H1 (cell line): Measurements from ENCODE around the gene DYRK1A. TPM values are rescaled to one million over a fixed set of nuclear protein-coding genes. Genes with fewer than 3 reads are reported as not detected.

Source experiments
- CTCF ChIA-PET: fragments of 300-600 bp; sonication (Branson Sonifier 250); formaldehyde crosslinking; loops from one replicate; lab custom pipeline; 2021; ENCODE audit not compliant: partially characterized antibody; lab: Charles Lee
- POLR2A ChIA-PET: fragments of 300-600 bp; sonication (Branson Sonifier 250); formaldehyde crosslinking; loops from one replicate; lab custom pipeline; 2021; ENCODE audit warnings: inconsistent platforms; ENCODE audit not compliant: partially characterized antibody; lab: Charles Lee
- DNase-seq, 2 experiments: peaks; one replicate each; pipeline versions ENCODE4 v3.0.0 to v3.0.0-alpha.2; 2010 to 2022; ENCODE audit warnings: low spot score in 2 of 2, low read depth in 1 of 2, mixed read lengths in 1 of 2
- FAIRE-seq: peaks from 2 replicates; lab custom pipeline; 2011; peaks lifted over from hg19 to GRCh38; lab: Jason Lieb, UNC
- H2AFZ ChIP-seq: 2 replicates; pipeline ENCODE4 v1.8.1; 2012; ENCODE audit warnings: low read length, inconsistent platforms
- H2AK5ac ChIP-seq: 2 replicates; pipeline ENCODE4 v1.6.1; 2013; ENCODE audit warnings: low read depth, low read length
- H2BK120ac ChIP-seq: replicated peaks from 2 replicates; pipeline ENCODE3; 2013; ENCODE audit warnings: low read depth, low read length, inconsistent platforms
- H2BK12ac ChIP-seq: 2 replicates; pipeline ENCODE4 v1.6.1; 2013; ENCODE audit warnings: low read depth, low read length
- H2BK15ac ChIP-seq: 2 replicates; pipeline ENCODE4 v1.6.1; 2013; ENCODE audit warnings: low read length
- H2BK20ac ChIP-seq: 2 replicates; pipeline ENCODE4 v1.6.1; 2013; ENCODE audit warnings: low read length
- H2BK5ac ChIP-seq: 2 replicates; pipeline ENCODE4 v1.6.1; 2013; ENCODE audit warnings: low read depth, low read length
- H3K14ac ChIP-seq: 2 replicates; pipeline ENCODE4 v1.6.1; 2013; ENCODE audit warnings: inconsistent platforms; ENCODE audit not compliant: insufficient read length
- H3K18ac ChIP-seq: 2 replicates; pipeline ENCODE4 v1.6.1; 2013; ENCODE audit warnings: low read length; ENCODE audit errors: extremely low read depth
- H3K23ac ChIP-seq: 2 replicates; pipeline ENCODE4 v1.6.1; 2013; ENCODE audit warnings: inconsistent platforms; ENCODE audit not compliant: insufficient read length
- H3K23me2 ChIP-seq: 2 replicates; pipeline ENCODE4 v1.6.1; 2013; ENCODE audit warnings: low read depth, low read length
- H3K27ac ChIP-seq: 2 replicates; pipeline ENCODE4 v1.6.1; 2011; ENCODE audit warnings: low read depth, low read length, inconsistent platforms
- H3K27me3 ChIP-seq, 4 experiments: replicated peaks in 1 of 4; 1 replicate in 1 of 4; 2 replicates in 3 of 4; pipeline versions ENCODE4 v1.6.1 to v1.8.1; 2011 to 2013; ENCODE audit warnings: low read length in 3 of 4, mild to moderate bottlenecking in 3 of 4, inconsistent platforms in 2 of 4, mixed read lengths in 2 of 4, moderate library complexity in 1 of 4; ENCODE audit not compliant: control insufficient read depth in 3 of 4, insufficient read depth in 3 of 4; ENCODE audit errors: extremely low read depth in 1 of 4
- H3K36me3 ChIP-seq, 4 experiments: 2 replicates each; pipeline versions ENCODE4 v1.6.1 to v1.8.1; 2011 to 2013; ENCODE audit warnings: mild to moderate bottlenecking in 4 of 4, low read length in 3 of 4, moderate library complexity in 2 of 4, control low read depth in 1 of 4, inconsistent platforms in 1 of 4; ENCODE audit not compliant: insufficient read depth in 4 of 4, control insufficient read depth in 2 of 4
- H3K4ac ChIP-seq: replicated peaks from 2 replicates; pipeline ENCODE3; 2013; ENCODE audit warnings: low read length, low read depth, mixed read lengths, inconsistent platforms; ENCODE audit not compliant: insufficient read length
- H3K4me1 ChIP-seq, 4 experiments: replicated peaks in 1 of 4; 1 replicate in 1 of 4; 2 replicates in 3 of 4; pipeline versions ENCODE4 v1.6.1 to v1.8.1; 2011 to 2013; ENCODE audit warnings: low read length in 3 of 4, inconsistent platforms in 2 of 4, mixed read lengths in 1 of 4; ENCODE audit not compliant: insufficient read depth in 4 of 4, control insufficient read depth in 3 of 4
- H3K4me2 ChIP-seq, 2 experiments: 2 replicates each; pipeline versions ENCODE4 v1.6.1 to v1.8.1; 2011 to 2013; ENCODE audit warnings: low read depth in 2 of 2, low read length in 2 of 2, control low read depth in 1 of 2, inconsistent platforms in 1 of 2, mild to moderate bottlenecking in 1 of 2; ENCODE audit not compliant: insufficient read depth in 1 of 2
- H3K4me3 ChIP-seq, 4 experiments: fragments of 200-600, 300-600 bp in 1 of 4; sonication (generic), shearing (Covaris generic), sonication (Bioruptor Twin) in 1 of 4; 2 replicates each; pipeline versions ENCODE4 v1.5.1 to v1.8.1; 2011 to 2016; ENCODE audit warnings: low read length in 4 of 4, low read depth in 3 of 4, control low read depth in 2 of 4, inconsistent platforms in 2 of 4, mild to moderate bottlenecking in 2 of 4, mixed read lengths in 1 of 4, moderate library complexity in 1 of 4; ENCODE audit not compliant: insufficient read depth in 2 of 4; ENCODE audit errors: extremely low read depth in 1 of 4
- H3K56ac ChIP-seq: replicated peaks from 2 replicates; pipeline ENCODE3; 2013; ENCODE audit warnings: low read depth, mild to moderate bottlenecking, mixed read lengths, low read length, inconsistent platforms; ENCODE audit not compliant: insufficient read length
- H3K79me1 ChIP-seq: 2 replicates; pipeline ENCODE4 v1.6.1; 2013; ENCODE audit warnings: low read depth, low read length, control low read depth
- H3K79me2 ChIP-seq, 2 experiments: 2 replicates each; pipeline versions ENCODE4 v1.6.1 to v1.8.1; 2012 to 2013; ENCODE audit warnings: low read length in 2 of 2, mild to moderate bottlenecking in 2 of 2, inconsistent platforms in 1 of 2; ENCODE audit not compliant: insufficient read depth in 2 of 2, control insufficient read depth in 1 of 2
- H3K9ac ChIP-seq, 4 experiments: replicated peaks in 1 of 4; 1 replicate in 1 of 4; 2 replicates in 3 of 4; pipeline versions ENCODE4 v1.6.1 to v1.8.1; 2011 to 2013; ENCODE audit warnings: low read depth in 3 of 4, low read length in 3 of 4, control low read depth in 2 of 4, mild to moderate bottlenecking in 2 of 4, moderate library complexity in 2 of 4, inconsistent platforms in 1 of 4; ENCODE audit errors: extremely low read depth in 1 of 4
- H3K9me3 ChIP-seq, 2 experiments: 2 replicates each; pipeline versions ENCODE4 v1.6.1 to v1.8.1; 2012 to 2013; ENCODE audit warnings: mild to moderate bottlenecking in 2 of 2, moderate library complexity in 2 of 2, control low read depth in 1 of 2, inconsistent platforms in 1 of 2, low read depth in 1 of 2, low read length in 1 of 2, mixed read lengths in 1 of 2; ENCODE audit not compliant: insufficient read depth in 2 of 2
- H4K20me1 ChIP-seq, 2 experiments: replicated peaks in 1 of 2; 2 replicates each; pipeline versions ENCODE3 to v1.8.1; 2011 to 2013; ENCODE audit warnings: inconsistent platforms in 2 of 2, low read length in 2 of 2, mild to moderate bottlenecking in 1 of 2; ENCODE audit not compliant: insufficient read depth in 2 of 2, control insufficient read depth in 1 of 2
- H4K5ac ChIP-seq: 2 replicates; pipeline ENCODE4 v1.6.1; 2013; ENCODE audit warnings: low read length, low read depth, mixed read lengths, inconsistent platforms; ENCODE audit not compliant: insufficient read length
- H4K8ac ChIP-seq: 2 replicates; pipeline ENCODE4 v1.8.0; 2013; ENCODE audit warnings: mild to moderate bottlenecking, moderate library complexity, low read length, inconsistent platforms; ENCODE audit not compliant: insufficient read depth; ENCODE audit errors: extremely low read depth
- H4K91ac ChIP-seq: replicated peaks from 2 replicates; pipeline ENCODE3; 2013; ENCODE audit warnings: low read length, mixed read lengths, inconsistent platforms; ENCODE audit not compliant: insufficient read length
- ATF3 ChIP-seq: IDR thresholded peaks from 2 replicates; pipeline ENCODE4 v1.6.1; 2011; ENCODE audit warnings: low read depth, mild to moderate bottlenecking, low read length; ENCODE audit not compliant: insufficient read depth
- CBX8 ChIP-seq: fragments of 300-800, 300-1000 bp; sonication (generic); IDR thresholded peaks from 2 replicates; pipeline ENCODE4 v1.7.1; 2016; ENCODE audit warnings: low read depth, low read length, borderline replicate concordance
- E2F6 ChIP-seq: IDR thresholded peaks from 2 replicates; pipeline ENCODE4 v1.6.1; 2012; ENCODE audit warnings: inconsistent platforms
- MAFK ChIP-seq: IDR thresholded peaks from 2 replicates; pipeline ENCODE4 v1.6.1; 2012; ENCODE audit warnings: low read depth, mild to moderate bottlenecking, improper control_type of control experiment, low read length
- POLR2AphosphoS5 ChIP-seq: IDR thresholded peaks from 2 replicates; pipeline ENCODE4 v1.6.1; 2011; ENCODE audit warnings: low read depth, low read length
- POU5F1 ChIP-seq: IDR thresholded peaks from 2 replicates; pipeline ENCODE4 v1.6.1; 2011; ENCODE audit warnings: low read depth, mild to moderate bottlenecking, low read length, moderate library complexity
- SIRT6 ChIP-seq: IDR thresholded peaks from one replicate; pipeline ENCODE4 v1.7.1; 2012; ENCODE audit warnings: low read length, inconsistent platforms
- TAF1 ChIP-seq: IDR thresholded peaks from 2 replicates; pipeline ENCODE4 v1.6.1; 2011; ENCODE audit warnings: mild to moderate bottlenecking, low read depth, low read length
- TAF7 ChIP-seq: optimal IDR thresholded peaks from 2 replicates; pipeline ENCODE3; 2011; ENCODE audit warnings: low read depth, mild to moderate bottlenecking, inconsistent platforms, low read length, moderate library complexity, borderline replicate concordance
- WGBS, 2 experiments: shearing (Covaris generic) in 1 of 2; methylation state at CpG; one replicate each; pipeline versions ENCODE4 v1.1.6 to v1.1.7; 2013 to 2015; ENCODE audit warnings: low lambda C conversion rate in 2 of 2, mixed read lengths in 2 of 2, inconsistent platforms in 1 of 2, low coverage in 1 of 2, missing lambda C conversion rate in 1 of 2; ENCODE audit not compliant: insufficient replicate concordance in 2 of 2, insufficient coverage in 1 of 2, insufficient read length in 1 of 2; ENCODE audit errors: extremely low coverage in 1 of 2, missing lambda C conversion rate in 1 of 2; 5-methylcytosine and 5-hydroxymethylcytosine counted together
- polyA plus RNA-seq, 7 experiments: library from polyadenylated mRNA; depleted of rRNA in 3 of 7; stranded (reverse) in 5 of 7; unstranded in 2 of 7; fragments of >200 nt in 5 of 7; fragments of 200-250 nt in 2 of 7; gene quantifications; 1 replicate in 5 of 7; 2 replicates in 1 of 7; 4 replicates in 1 of 7; pipeline versions ENCODE4 v1.2.1 to v1.2.3, GENCODE V29; 2011 to 2013; ENCODE audit warnings: missing spikeins in 2 of 7, mixed read lengths in 2 of 7
- total RNA-seq: library from RNA; stranded (reverse); fragmentation: NEBNext Ultra II Directional; extraction: Animal tissue kit (Norgen Biotek cat#: 25700); gene quantifications from 2 replicates; pipeline ENCODE4 v1.2.1, GENCODE V29; 2021
- TF ChIP-seq, protein P1 (sequence below), 3 experiments: IDR thresholded peaks; 1 replicate in 2 of 3; 2 replicates in 1 of 3; pipeline versions ENCODE4 v1.5.1 to v1.6.1; 2011; ENCODE audit warnings: low read length in 3 of 3, mild to moderate bottlenecking in 3 of 3, inconsistent platforms in 2 of 3, low read depth in 1 of 3, moderate library complexity in 1 of 3; ENCODE audit not compliant: insufficient read depth in 1 of 3; ENCODE audit errors: control extremely low read depth in 1 of 3

The DYRK1A gene
- total and polyA plus RNA-seq, 2 of the 8 experiments (the other 6 are each of a cell fraction or from before 2014, with no cell fraction given) = 61.1 to 62.2 TPM

GRCh38 chr21:37383784-37384311 lies 17.3 kb downstream of the DYRK1A start:
- H3K14ac ChIP-seq = no peak overlapping the region
- H4K8ac ChIP-seq = no peak overlapping the region
- H3K79me1 ChIP-seq = peaks cover 5% of the 10 kb centered on the region
- H2BK5ac ChIP-seq = no peak overlapping the region
- H2AFZ ChIP-seq = no peak overlapping the region
- no peaks in the 10 kb centered on the region for H3K23me2 ChIP-seq
- H3K27ac ChIP-seq = no peak overlapping the region
- FAIRE-seq (no peak), DNase-seq (no peak)
- H2BK15ac ChIP-seq = no peak overlapping the region
- no peak overlapping the region for H3K4me2 ChIP-seq
- peaks cover 0 to 2% (median 0%) of the 10 kb centered on the region in 4 experiments; a peak in 1 of 7 replicates for H3K27me3 ChIP-seq
- H3K79me2 ChIP-seq = peaks cover 71 to 99% of the 10 kb centered on the region in 2 experiments
- peaks cover 42 to 53% of the 10 kb centered on the region in 2 experiments for H4K20me1 ChIP-seq
- ChIA-PET CTCF (interaction anchor here (0.5 to 4.9 kb wide), 5 partner anchors 10 to 374 kb away, joined by 3 to 16 read pairs (median 3); no protein-coding TSS in a partner anchor), POLR2A (interaction anchor here (3.7 kb wide), 1 partner anchor 12 kb away, joined by 7 read pairs; no protein-coding TSS in a partner anchor)
- H2BK120ac ChIP-seq = no peak overlapping the region
- H3K36me3 ChIP-seq = no peaks in the 10 kb centered on the region
- H4K91ac ChIP-seq = no peak overlapping the region
- H3K4ac ChIP-seq = no peak overlapping the region
- no peak overlapping the region for H3K9ac ChIP-seq
- H3K23ac ChIP-seq = no peak overlapping the region
- no peak overlapping the region for H3K56ac ChIP-seq
- WGBS, 2 experiments = 79% methylated on average over 1 of the region's 1 CpG; no CpG with 5 or more reads in 1 of the 2 experiments
- peaks cover 2 to 19% (median 9%) of the 10 kb centered on the region in 4 experiments; a peak in 4 of 7 replicates for H3K4me1 ChIP-seq
- no peaks in the 10 kb centered on the region for H3K9me3 ChIP-seq
- no peak overlapping the region for H3K4me3 ChIP-seq
- no peak overlapping the region for H4K5ac ChIP-seq
- H2BK20ac ChIP-seq = no peak overlapping the region
- H2AK5ac ChIP-seq = no peak overlapping the region
- no peak overlapping the region for H3K18ac ChIP-seq
- no peak overlapping the region for H2BK12ac ChIP-seq
- TF ChIP-seq E2F6 (no peak), CBX8 (no peak), ATF3 (no peak), MAFK (no peak), POU5F1 (no peak), TAF1 (no peak), POLR2AphosphoS5 (no peak), TAF7 (no peak), SIRT6 (no peak)
- TF ChIP-seq, protein P1, sequence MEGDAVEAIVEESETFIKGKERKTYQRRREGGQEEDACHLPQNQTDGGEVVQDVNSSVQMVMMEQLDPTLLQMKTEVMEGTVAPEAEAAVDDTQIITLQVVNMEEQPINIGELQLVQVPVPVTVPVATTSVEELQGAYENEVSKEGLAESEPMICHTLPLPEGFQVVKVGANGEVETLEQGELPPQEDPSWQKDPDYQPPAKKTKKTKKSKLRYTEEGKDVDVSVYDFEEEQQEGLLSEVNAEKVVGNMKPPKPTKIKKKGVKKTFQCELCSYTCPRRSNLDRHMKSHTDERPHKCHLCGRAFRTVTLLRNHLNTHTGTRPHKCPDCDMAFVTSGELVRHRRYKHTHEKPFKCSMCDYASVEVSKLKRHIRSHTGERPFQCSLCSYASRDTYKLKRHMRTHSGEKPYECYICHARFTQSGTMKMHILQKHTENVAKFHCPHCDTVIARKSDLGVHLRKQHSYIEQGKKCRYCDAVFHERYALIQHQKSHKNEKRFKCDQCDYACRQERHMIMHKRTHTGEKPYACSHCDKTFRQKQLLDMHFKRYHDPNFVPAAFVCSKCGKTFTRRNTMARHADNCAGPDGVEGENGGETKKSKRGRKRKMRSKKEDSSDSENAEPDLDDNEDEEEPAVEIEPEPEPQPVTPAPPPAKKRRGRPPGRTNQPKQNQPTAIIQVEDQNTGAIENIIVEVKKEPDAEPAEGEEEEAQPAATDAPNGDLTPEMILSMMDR (IDR thresholded peaks at IDR 0.05; ENCODE audit: control extremely low read depth in 1 of 3, insufficient read depth in 1 of 3, low read depth in 1 of 3, low read length in 3 of 3) = no peak
